NCI-H1048 (cell line): Measurements from ENCODE around the gene LMAN1.

Source experiments
- DNase-seq: peaks from one replicate; lab custom pipeline; 2025; lab: John Stamatoyannopoulos, UW

LMAN1 gene

DNA sequence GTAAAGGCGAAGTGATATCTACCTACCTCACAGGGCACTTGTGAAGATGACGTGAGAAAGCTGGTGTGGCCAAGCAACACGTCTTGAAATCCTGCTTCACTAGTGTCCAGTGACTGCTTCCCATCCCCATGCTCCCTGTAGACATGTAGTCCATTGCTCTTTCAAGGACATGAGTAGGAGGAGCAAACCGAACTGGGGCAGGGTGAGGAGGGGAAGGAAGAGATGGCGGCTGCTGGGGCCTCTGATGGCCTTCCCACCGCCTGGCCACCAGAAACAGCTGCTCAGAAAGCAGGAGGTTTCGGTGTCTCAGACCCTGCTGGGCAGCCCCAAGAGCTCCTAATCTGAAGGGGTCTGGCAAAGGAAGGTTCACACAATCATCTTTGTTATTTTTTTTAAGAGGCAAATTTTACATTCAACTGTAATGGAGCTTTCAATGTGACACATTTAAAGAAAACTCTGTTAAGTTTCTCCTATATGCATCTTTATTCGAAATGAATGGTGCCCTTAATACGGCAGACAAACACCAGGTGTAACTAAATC, 55.3 kb downstream of the LMAN1 start:
- no peak for DNase-seq

DNA sequence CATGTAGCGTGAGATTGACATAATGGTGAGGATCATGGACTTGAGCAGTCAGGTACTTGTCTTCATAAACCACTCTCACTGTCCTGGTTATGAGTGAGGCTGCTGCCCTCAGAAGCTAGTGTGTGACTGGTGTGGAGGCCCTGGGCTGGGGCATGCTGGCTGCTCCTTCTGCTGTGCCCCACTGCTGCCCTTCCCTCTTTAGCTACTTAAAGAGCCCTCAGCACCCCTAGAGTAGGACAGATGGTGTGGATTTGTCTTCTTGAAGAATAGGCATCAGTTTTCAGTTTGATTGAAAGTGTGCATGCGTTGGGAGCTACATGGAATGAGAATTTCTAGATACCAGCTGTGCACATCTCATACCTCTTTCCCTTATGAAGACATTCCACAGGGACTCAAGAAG, 56.1 kb downstream of the LMAN1 start:
- DNase-seq = no peak

GRCh38 chr18:59301929-59302328, 57.1 kb downstream of the LMAN1 start:
- no peak for DNase-seq

GRCh38 chr18:59300676-59301285, 58.3 kb downstream of the LMAN1 start:
- DNase-seq = no peak

- no peak for DNase-seq
These were observed 60.2 kb downstream of the LMAN1 start for GRCh38 chr18:59298871-59299270.

DNA sequence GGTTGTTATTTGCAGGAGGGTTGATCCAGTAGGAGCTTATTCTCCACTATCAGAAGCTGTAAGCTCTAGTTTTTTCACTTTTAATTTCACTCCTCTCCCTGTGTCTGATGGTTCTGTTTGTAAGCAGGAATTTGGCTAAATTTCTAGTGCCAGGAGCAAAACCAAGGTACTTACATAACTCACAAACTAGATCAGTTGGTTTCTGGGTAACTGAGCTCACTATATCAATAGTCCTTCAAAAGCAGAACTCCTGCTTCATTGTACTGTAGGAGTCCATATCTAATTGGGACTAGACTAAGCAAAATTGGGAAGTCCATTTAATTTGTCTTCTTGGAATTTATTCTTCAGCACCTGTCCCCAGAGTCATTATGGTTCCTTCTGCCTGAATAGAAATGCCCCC, 65.7 kb downstream of the LMAN1 start:
- DNase-seq = no peak

DNA sequence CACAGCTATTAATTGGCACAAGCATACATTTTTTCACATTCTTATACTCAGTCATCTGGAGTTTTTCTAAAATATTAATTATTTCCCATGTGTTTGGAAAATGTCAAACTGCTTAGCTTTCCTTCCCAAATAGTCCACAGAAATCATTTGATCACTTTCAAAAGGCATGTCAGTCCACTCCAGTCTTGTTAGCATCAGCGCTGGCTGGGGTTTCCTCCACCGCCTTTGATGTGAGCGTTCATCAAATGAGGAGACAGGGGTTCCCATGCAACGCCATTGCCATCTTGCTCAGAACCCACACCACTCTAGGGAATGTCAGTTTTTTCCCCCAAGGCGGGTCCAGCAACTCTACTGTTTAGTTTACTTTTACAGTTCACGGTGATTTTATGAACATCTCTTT, 72.7 kb downstream of the LMAN1 start:
- DNase-seq = no peak

DNA sequence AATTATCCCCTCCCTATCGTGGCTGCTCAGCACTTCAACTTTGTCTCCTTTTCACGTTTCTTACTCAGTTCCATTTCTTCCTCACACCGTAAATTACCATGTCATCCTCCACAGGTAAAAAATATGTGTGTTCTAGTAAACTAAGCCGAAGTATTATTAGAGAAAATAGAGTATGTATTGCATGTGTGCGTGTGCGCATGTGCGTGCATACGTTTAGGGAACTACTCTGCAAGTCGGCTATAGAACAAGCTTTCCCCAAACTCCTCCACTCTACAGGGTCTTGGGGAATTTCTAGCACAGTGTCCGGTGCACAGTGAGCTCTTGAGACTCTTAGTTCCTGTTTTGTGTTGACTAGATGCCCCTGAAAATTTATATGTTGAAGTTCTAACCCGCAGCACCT, 76.7 kb downstream of the LMAN1 start:
- DNase-seq = no peak

- no peak for DNase-seq
These were observed 79.3 kb downstream of the LMAN1 start for GRCh38 chr18:59279722-59280121.

DNA sequence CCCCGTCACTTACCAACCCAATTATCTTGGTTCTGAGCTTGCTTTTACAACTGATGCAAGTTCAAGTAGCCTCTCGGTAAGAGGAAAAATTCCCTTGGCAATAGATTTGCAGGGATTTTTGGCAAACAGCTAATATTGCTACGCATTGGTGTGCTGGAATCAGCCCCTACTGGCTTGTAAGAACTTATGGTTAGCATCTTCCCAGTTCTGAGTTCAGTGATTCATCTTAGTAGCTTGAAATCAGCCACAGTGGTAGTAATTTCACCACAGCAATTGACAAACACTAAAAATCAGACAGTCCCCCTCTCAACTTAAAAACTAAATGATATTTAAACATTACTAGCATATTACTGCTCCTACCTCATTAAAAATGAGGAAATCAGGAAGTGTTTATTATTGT, 79.9 kb downstream of the LMAN1 start:
- no peak for DNase-seq

DNA sequence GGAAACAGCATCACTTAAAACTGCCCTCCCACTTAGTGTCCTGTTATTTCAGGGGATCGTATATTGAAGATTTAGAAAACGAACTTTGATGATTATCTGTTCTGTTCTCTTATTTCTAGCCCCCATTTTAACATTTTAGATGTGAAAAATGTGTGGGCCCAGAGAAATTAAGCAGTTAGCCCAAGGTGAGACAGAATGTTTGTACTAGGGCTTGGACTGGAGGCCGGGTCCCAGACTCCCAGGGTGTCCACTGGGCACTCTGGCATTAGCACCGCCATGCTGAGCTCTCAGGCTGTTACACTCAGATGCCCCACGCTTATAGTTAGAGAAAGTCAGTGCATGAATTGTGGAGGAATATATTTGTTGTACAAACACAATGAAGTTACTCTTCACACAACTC, 80.3 kb downstream of the LMAN1 start:
- DNase-seq = no peak
